ENCODE data around the gene RNF150.

DNA sequence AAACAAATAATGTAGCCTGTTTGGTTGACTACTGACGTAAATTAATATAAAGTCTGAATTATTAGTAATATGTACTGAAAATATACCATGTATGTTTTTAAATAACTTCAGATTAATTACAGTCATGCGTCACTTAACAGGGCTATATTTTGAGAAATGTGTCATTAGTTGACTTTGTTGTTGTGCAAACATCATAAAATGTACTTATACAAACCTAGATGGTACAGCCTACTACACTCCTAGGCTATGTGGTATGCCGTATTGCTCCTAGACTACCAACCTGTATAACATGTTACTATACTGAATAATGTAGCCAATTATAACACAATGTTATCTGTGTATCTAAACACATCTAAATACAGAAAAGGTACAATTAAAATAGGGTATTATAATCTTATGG, 66.6 kb downstream of the RNF150 start:
- no peak for TF ChIP-seq ZNF274 (IDR thresholded peaks at IDR 0.05; ENCODE audit: low read depth, low read length)
- TF ChIP-seq YY1 (IDR thresholded peaks at IDR 0.05; ENCODE audit: insufficient read depth, insufficient read length), result no peak

Data from NT2/D1 (cell line).